WTC11 (cell line): ENCODE results near the gene GGT1. TPM values are rescaled to one million over a fixed set of nuclear protein-coding genes. Genes with fewer than 3 reads are reported as not detected.

Experiments
- ATAC-seq: fragments of 200-7000 bp; cut with Tn5 transposase; 2 replicates; pipeline ENCODE4 v1.10.0; 2021; ENCODE audit warnings: mild to moderate bottlenecking, moderate library complexity
- CTCF ChIA-PET: fragments of 300-600 bp; sonication (Branson Sonifier 250); formaldehyde crosslinking; loops from one replicate; lab custom pipeline; 2021; ENCODE audit warnings: antibody characterized with exemption; lab: Charles Lee
- POLR2A ChIA-PET: fragments of 350-600 bp; sonication (Branson Sonifier 250); formaldehyde crosslinking; loops from one replicate; lab custom pipeline; 2021; ENCODE audit warnings: antibody characterized with exemption; lab: Charles Lee
- DNase-seq: peaks from one replicate; pipeline ENCODE4 v3.0.0; 2021; ENCODE audit warnings: low spot score
- H3K27ac Mint-ChIP-seq: 2 replicates; pipeline ENCODE4 v1.8.0; 2021; ENCODE audit warnings: mixed read lengths
- H3K27me3 Mint-ChIP-seq: 2 replicates; pipeline ENCODE4 v1.8.0; 2021; ENCODE audit warnings: low read depth, mild to moderate bottlenecking, moderate library complexity, mixed read lengths
- H3K36me3 Mint-ChIP-seq: 2 replicates; pipeline ENCODE4 v1.8.0; 2021; ENCODE audit warnings: mixed read lengths
- H3K4me1 Mint-ChIP-seq: 2 replicates; pipeline ENCODE4 v1.8.0; 2022; ENCODE audit warnings: mixed read lengths
- H3K4me3 Mint-ChIP-seq: 2 replicates; pipeline ENCODE4 v1.8.0; 2021; ENCODE audit warnings: mild to moderate bottlenecking, moderate library complexity, mixed read lengths
- H3K9me3 Mint-ChIP-seq: 2 replicates; pipeline ENCODE4 v1.8.0; 2021; ENCODE audit warnings: mixed read lengths
- AFF4 ChIP-seq: sonication (generic); formaldehyde crosslinking; IDR thresholded peaks from 2 replicates; pipeline ENCODE4 v1.8.1; 2023; ENCODE audit warnings: mild to moderate bottlenecking, missing genetic modification reagents, borderline replicate concordance
- ATF1 ChIP-seq: sonication (generic); formaldehyde crosslinking; IDR thresholded peaks from 2 replicates; pipeline ENCODE4 v1.8.1; 2023; ENCODE audit warnings: mild to moderate bottlenecking, moderate library complexity, missing genetic modification reagents
- ATF6 ChIP-seq: sonication (generic); formaldehyde crosslinking; IDR thresholded peaks from 2 replicates; pipeline ENCODE4 v1.8.1; 2023; ENCODE audit warnings: mild to moderate bottlenecking, missing genetic modification reagents
- ELF4 ChIP-seq: sonication (generic); formaldehyde crosslinking; IDR thresholded peaks from 2 replicates; pipeline ENCODE4 v1.8.1; 2022; ENCODE audit warnings: low read depth, mild to moderate bottlenecking, moderate library complexity, missing genetic modification reagents
- FOXK1 ChIP-seq: sonication (generic); formaldehyde crosslinking; IDR thresholded peaks from 2 replicates; pipeline ENCODE4 v1.8.0; 2022; ENCODE audit warnings: mild to moderate bottlenecking, moderate library complexity, missing genetic modification reagents
- FOXP4 ChIP-seq: sonication (generic); formaldehyde crosslinking; IDR thresholded peaks from 2 replicates; pipeline ENCODE4 v1.8.0; 2022; ENCODE audit warnings: mild to moderate bottlenecking, missing genetic modification reagents
- GABPB1 ChIP-seq: sonication (generic); formaldehyde crosslinking; IDR thresholded peaks from 2 replicates; pipeline ENCODE4 v1.8.1; 2023; ENCODE audit warnings: mild to moderate bottlenecking, missing genetic modification reagents
- GRHL2 ChIP-seq: fragments of 250-450 bp; sonication (Bioruptor Pico); IDR thresholded peaks from 2 replicates; pipeline ENCODE4 v1.8.0; 2022; ENCODE audit warnings: mild to moderate bottlenecking, moderate library complexity; ENCODE audit not compliant: insufficient replicate concordance, severe bottlenecking
- GTF2I ChIP-seq: fragments of 250-450 bp; sonication (Bioruptor Pico); conservative IDR thresholded peaks from 2 replicates; pipeline ENCODE4 v1.4.0; 2021; ENCODE audit warnings: mild to moderate bottlenecking
- HMGXB4 ChIP-seq: sonication (generic); formaldehyde crosslinking; IDR thresholded peaks from 2 replicates; pipeline ENCODE4 v1.8.1; 2023; ENCODE audit warnings: mild to moderate bottlenecking, moderate library complexity, missing genetic modification reagents
- IRF1 ChIP-seq: sonication (generic); formaldehyde crosslinking; IDR thresholded peaks from 2 replicates; pipeline ENCODE4 v1.8.0; 2023; ENCODE audit warnings: missing genetic modification reagents
- JAZF1 ChIP-seq: fragments of 250-450 bp; sonication (Bioruptor Pico); IDR thresholded peaks from 2 replicates; pipeline ENCODE4 v1.9.0; 2021; ENCODE audit warnings: moderate library complexity, mild to moderate bottlenecking, inconsistent platforms
- MYBL2 ChIP-seq: sonication (generic); formaldehyde crosslinking; IDR thresholded peaks from 2 replicates; pipeline ENCODE4 v1.8.1; 2023; ENCODE audit warnings: mild to moderate bottlenecking, moderate library complexity, missing genetic modification reagents
- NFE2L1 ChIP-seq: sonication (generic); formaldehyde crosslinking; IDR thresholded peaks from 2 replicates; pipeline ENCODE4 v1.8.1; 2023; ENCODE audit warnings: missing genetic modification reagents
- NR3C1 ChIP-seq: sonication (generic); formaldehyde crosslinking; conservative IDR thresholded peaks from 2 replicates; pipeline ENCODE4 v1.8.1; 2023; ENCODE audit warnings: low read depth, mild to moderate bottlenecking, missing genetic modification reagents
- OVOL2 ChIP-seq: fragments of 250-450 bp; sonication (Bioruptor Pico); IDR thresholded peaks from 2 replicates; pipeline ENCODE4 v1.9.0; 2021; ENCODE audit warnings: mild to moderate bottlenecking, borderline replicate concordance
- RELA ChIP-seq: sonication (generic); formaldehyde crosslinking; IDR thresholded peaks from 2 replicates; pipeline ENCODE4 v1.8.1; 2022; ENCODE audit warnings: missing genetic modification reagents, mild to moderate bottlenecking, borderline replicate concordance
- SMAD3 ChIP-seq: sonication (generic); formaldehyde crosslinking; IDR thresholded peaks from 2 replicates; pipeline ENCODE4 v1.8.0; 2022; ENCODE audit warnings: missing genetic modification reagents, mild to moderate bottlenecking, borderline replicate concordance
- SMAD4 ChIP-seq: sonication (generic); formaldehyde crosslinking; IDR thresholded peaks from 2 replicates; pipeline ENCODE4 v1.8.0; 2022; ENCODE audit warnings: mild to moderate bottlenecking, missing genetic modification reagents
- ZBTB21 ChIP-seq: sonication (generic); formaldehyde crosslinking; IDR thresholded peaks from 2 replicates; pipeline ENCODE4 v1.8.1; 2023; ENCODE audit warnings: mild to moderate bottlenecking, missing genetic modification reagents, borderline replicate concordance
- ZNF281 ChIP-seq: sonication (generic); formaldehyde crosslinking; IDR thresholded peaks from 2 replicates; pipeline ENCODE4 v1.8.0; 2023; ENCODE audit warnings: mild to moderate bottlenecking, missing genetic modification reagents
- ZNF416 ChIP-seq: fragments of 250-450 bp; sonication (Bioruptor Pico); IDR thresholded peaks from 2 replicates; pipeline ENCODE4 v1.9.0; 2021; ENCODE audit warnings: mild to moderate bottlenecking, inconsistent platforms
- total RNA-seq: library from RNA; stranded (reverse); gene quantifications from 3 replicates; pipeline ENCODE4 v1.2.3, GENCODE V29; 2021

GGT1 gene
- total RNA-seq, 1 experiment from 2014 or later = 33.7 TPM

- ATAC-seq = no peak
- Mint-ChIP-seq H3K4me3 (no peak overlapping the region), H3K36me3 (no peaks in the 10 kb centered on the region), H3K27me3 (no peaks in the 10 kb centered on the region), H3K27ac (no peak overlapping the region)
- POLR2A ChIA-PET = interaction anchor here (0.6 kb wide), 1 partner anchor 481 kb away, joined by 3 read pairs; no protein-coding TSS in a partner anchor
- DNase-seq = no peak
- TF ChIP-seq FOXK1 (CRISPR knock-in tag) = no peak
- TF ChIP-seq ATF1 (CRISPR knock-in tag) = no peak
- TF ChIP-seq OVOL2 = no peak
- TF ChIP-seq ZBTB21 (CRISPR knock-in tag) = no peak
- TF ChIP-seq NR3C1 = no peak
- no peak for TF ChIP-seq FOXP4
- no peak for TF ChIP-seq SMAD4 (CRISPR knock-in tag)
- no peak for TF ChIP-seq GABPB1 (CRISPR knock-in tag)
- TF ChIP-seq, all 79 proteins: peak for 0
- H3K4me1 Mint-ChIP-seq = no peaks in the 10 kb centered on the region
- H3K9me3 Mint-ChIP-seq = no peaks in the 10 kb centered on the region
- CTCF ChIA-PET = no interaction called here
Measured at GRCh38 chr22:24585461-24585860, 17.5 kb upstream of the GGT1 start.

- DNase-seq = no peak
Measured at GRCh38 chr22:24585927-24586546, 17.0 kb upstream of the GGT1 start.

More at GRCh38 chr22:24585927-24586546, 17.0 kb upstream of the GGT1 start:
- Mint-ChIP-seq H3K4me3 (no peak overlapping the region), H3K4me1 (no peaks in the 10 kb centered on the region), H3K36me3 (no peaks in the 10 kb centered on the region), H3K9me3 (no peaks in the 10 kb centered on the region), H3K27me3 (no peaks in the 10 kb centered on the region), H3K27ac (no peak overlapping the region)
- CTCF ChIA-PET = no interaction called here
- no peak for ATAC-seq
- POLR2A ChIA-PET = no interaction called here
- TF ChIP-seq GTF2I (CRISPR knock-in tag) (no peak), ZNF416 (CRISPR knock-in tag) (no peak), MYBL2 (CRISPR knock-in tag) (no peak), HMGXB4 (no peak), GRHL2 (CRISPR knock-in tag) (no peak), NFE2L1 (CRISPR knock-in tag) (no peak), ELF4 (CRISPR knock-in tag) (no peak), GABPB1 (CRISPR knock-in tag) (no peak), RELA (no peak), ZBTB21 (CRISPR knock-in tag) (no peak), OVOL2 (no peak), FOXK1 (CRISPR knock-in tag) (no peak), AFF4 (CRISPR knock-in tag) (no peak), ATF6 (CRISPR knock-in tag) (no peak), ZNF281 (CRISPR knock-in tag) (no peak), SMAD3 (CRISPR knock-in tag) (no peak), JAZF1 (CRISPR knock-in tag) (no peak), IRF1 (CRISPR knock-in tag) (no peak)
